ENCODE measurements around the gene AMIGO1.

- TF ChIP-seq POLR2A (IDR thresholded peaks at IDR 0.05; ENCODE audit: low read depth, low read length): no peak
- no peak for TF ChIP-seq POLR2AphosphoS5 (IDR thresholded peaks at IDR 0.05; ENCODE audit: low read depth, low read length)
Measured at GRCh38 chr1:109535971-109536491, 26.5 kb upstream of the AMIGO1 start.

Measured in GM12892 (cell line).